Mesendoderm (in vitro differentiated cells): ENCODE data around the gene RIBC1.
A peak's percentile ranks its signal among the peaks of the same experiment; 100 is the strongest.
"Not testable (repeated sequence)": the region's sequence is repeated elsewhere in the genome, so short reads cannot be mapped to it uniquely, and the experiment has no call there.

Experiments
- DNase-seq: peaks from one replicate; pipeline ENCODE4 v3.0.0; 2013
- H2AK5ac ChIP-seq: 2 replicates; pipeline ENCODE4 v1.6.1; 2013; ENCODE audit warnings: low read length, inconsistent platforms
- H2BK120ac ChIP-seq: 2 replicates; pipeline ENCODE4 v1.6.1; 2013; ENCODE audit warnings: low read depth, mild to moderate bottlenecking, low read length, moderate library complexity, mixed read lengths
- H2BK15ac ChIP-seq: replicated peaks from 2 replicates; pipeline ENCODE4 v1.6.1; 2013; ENCODE audit warnings: low read depth, mild to moderate bottlenecking, moderate library complexity
- H2BK5ac ChIP-seq: 2 replicates; pipeline ENCODE4 v1.6.1; 2013; ENCODE audit warnings: low read length, inconsistent platforms
- H3K18ac ChIP-seq: 2 replicates; pipeline ENCODE4 v1.6.1; 2013; ENCODE audit warnings: mild to moderate bottlenecking, low read length, mixed read lengths
- H3K23ac ChIP-seq: one replicate; pipeline ENCODE4 v1.6.1; 2013; ENCODE audit warnings: low read length
- H3K27ac ChIP-seq: 2 replicates; pipeline ENCODE4 v1.5.1; 2013; ENCODE audit warnings: low read depth, mild to moderate bottlenecking, inconsistent platforms, low read length, moderate library complexity
- H3K27me3 ChIP-seq: 2 replicates; pipeline ENCODE4 v1.6.1; 2013; ENCODE audit warnings: low read length, control low read depth, mild to moderate bottlenecking, inconsistent platforms; ENCODE audit not compliant: insufficient read depth, poor library complexity
- H3K36me3 ChIP-seq: 2 replicates; pipeline ENCODE4 v1.6.1; 2013; ENCODE audit warnings: low read length, inconsistent platforms; ENCODE audit not compliant: control insufficient read depth, insufficient read depth
- H3K4ac ChIP-seq: one replicate; pipeline ENCODE4 v1.6.1; 2013; ENCODE audit warnings: low read depth, mild to moderate bottlenecking, low read length, moderate library complexity
- H3K4me1 ChIP-seq: 2 replicates; pipeline ENCODE4 v1.6.1; 2013; ENCODE audit warnings: low read depth, low read length, inconsistent platforms; ENCODE audit not compliant: control insufficient read depth
- H3K4me2 ChIP-seq: 2 replicates; pipeline ENCODE4 v1.6.1; 2013; ENCODE audit warnings: low read length
- H3K4me3 ChIP-seq: 2 replicates; pipeline ENCODE4 v1.5.1; 2013; ENCODE audit warnings: mild to moderate bottlenecking, low read length
- H3K56ac ChIP-seq: one replicate; pipeline ENCODE4 v1.6.1; 2013; ENCODE audit warnings: low read length
- H3K79me1 ChIP-seq: 2 replicates; pipeline ENCODE4 v1.6.1; 2013; ENCODE audit warnings: low read length, inconsistent platforms
- H3K79me2 ChIP-seq: 2 replicates; pipeline ENCODE4 v1.6.1; 2013; ENCODE audit warnings: mild to moderate bottlenecking, low read length; ENCODE audit not compliant: control insufficient read depth, insufficient read depth
- H3K9ac ChIP-seq: 2 replicates; pipeline ENCODE4 v1.6.1; 2013; ENCODE audit warnings: low read length, inconsistent platforms
- H4K5ac ChIP-seq: one replicate; pipeline ENCODE4 v1.6.1; 2013; ENCODE audit warnings: low read length
- H4K8ac ChIP-seq: one replicate; pipeline ENCODE4 v1.6.1; 2013; ENCODE audit warnings: low read depth, mild to moderate bottlenecking, control low read depth, low read length, moderate library complexity
- WGBS: extraction: QIAGEN DNeasy Blood & Tissue Kit; methylation state at CpG from one replicate; pipeline ENCODE4 v1.1.7; 2013; ENCODE audit warnings: low lambda C conversion rate, missing lambda C conversion rate; ENCODE audit not compliant: insufficient coverage; ENCODE audit errors: extremely low coverage; 5-methylcytosine and 5-hydroxymethylcytosine counted together

Gene RIBC1

GRCh38 chrX:53403535-53403934 is 19.1 kb upstream of the RIBC1 start:
- Histone ChIP-seq H3K23ac (no peak overlapping the region), H4K5ac (no peak overlapping the region), H2BK120ac (no peak overlapping the region), H3K9ac (no peak overlapping the region), H3K18ac (no peak overlapping the region), H3K4me3 (no peak overlapping the region), H3K79me2 (no peaks in the 10 kb centered on the region), H3K27ac (no peak overlapping the region), H3K56ac (no peak overlapping the region), H4K8ac (no peak overlapping the region), H3K27me3 (no peaks in the 10 kb centered on the region), H3K4me2 (no peak overlapping the region), H2BK15ac (no peak overlapping the region), H2BK5ac (no peak overlapping the region), H3K4ac (no peak overlapping the region), H3K36me3 (peaks cover 2% of the 10 kb centered on the region), H2AK5ac (no peak overlapping the region), H3K4me1 (no peaks in the 10 kb centered on the region), H3K79me1 (no peaks in the 10 kb centered on the region)
- 100% methylated on average over 5 of the region's 10 CpGs for WGBS
- DNase-seq = no peak

- Histone ChIP-seq H3K18ac (no peak overlapping the region), H2BK120ac (no peak overlapping the region), H4K8ac (no peak overlapping the region), H2AK5ac (no peak overlapping the region), H3K23ac (no peak overlapping the region), H3K4ac (no peak overlapping the region), H3K27me3 (no peaks in the 10 kb centered on the region), H3K79me2 (peaks cover 7% of the 10 kb centered on the region), H3K9ac (no peak overlapping the region), H3K4me3 (no peak overlapping the region), H2BK15ac (no peak overlapping the region), H3K79me1 (no peaks in the 10 kb centered on the region), H3K56ac (no peak overlapping the region), H3K4me2 (no peak overlapping the region), H4K5ac (no peak overlapping the region), H3K36me3 (peaks cover 11% of the 10 kb centered on the region), H3K4me1 (no peaks in the 10 kb centered on the region), H3K27ac (no peak overlapping the region), H2BK5ac (no peak overlapping the region)
- WGBS = no CpG with 5 or more reads among the region's 2 CpGs
- DNase-seq = no peak
These were observed 10.2 kb upstream of the RIBC1 start for GRCh38 chrX:53412446-53412845.

GRCh38 chrX:53420351-53420750 is 2.3 kb upstream of the RIBC1 start:
- no CpG with 5 or more reads among the region's 3 CpGs for WGBS
- not testable (repeated sequence) for H2BK5ac ChIP-seq, H3K4ac ChIP-seq, H3K9ac ChIP-seq, H3K27me3 ChIP-seq, H3K27ac ChIP-seq, H3K4me1 ChIP-seq, H3K56ac ChIP-seq, H3K23ac ChIP-seq, H3K4me2 ChIP-seq, H3K18ac ChIP-seq, H3K36me3 ChIP-seq, H3K4me3 ChIP-seq, H3K79me1 ChIP-seq, H4K8ac ChIP-seq, H2BK15ac ChIP-seq, H2AK5ac ChIP-seq, DNase-seq, H4K5ac ChIP-seq, H2BK120ac ChIP-seq
- peaks cover 30% of the 10 kb centered on the region for H3K79me2 ChIP-seq

GRCh38 chrX:53421125-53421524 is 1.5 kb upstream of the RIBC1 start:
- Histone ChIP-seq H2BK5ac (no peak overlapping the region), H4K5ac (no peak overlapping the region), H4K8ac (no peak overlapping the region), H3K27me3 (no peaks in the 10 kb centered on the region), H3K79me1 (no peaks in the 10 kb centered on the region), H2BK120ac (no peak overlapping the region), H2BK15ac (no peak overlapping the region), H3K56ac (peak overlapping the region; percentile 90), H3K4ac (no peak overlapping the region), H3K4me2 (peak overlapping the region; percentile 54), H3K23ac (no peak overlapping the region), H2AK5ac (no peak overlapping the region), H3K9ac (peak overlapping the region; percentile 90), H3K79me2 (peaks cover 30% of the 10 kb centered on the region), H3K4me1 (peaks cover 2% of the 10 kb centered on the region), H3K4me3 (peak overlapping the region; percentile 82), H3K36me3 (no peaks in the 10 kb centered on the region), H3K27ac (no peak overlapping the region), H3K18ac (no peak overlapping the region)
- no peak for DNase-seq
- no CpG with 5 or more reads among the region's 2 CpGs for WGBS

GRCh38 chrX:53421772-53422085 is 944 bp upstream of the RIBC1 start:
- peaks cover 30% of the 10 kb centered on the region for H3K79me2 ChIP-seq
- no CpG with 5 or more reads among the region's 15 CpGs for WGBS
- H3K18ac ChIP-seq = no peak overlapping the region
- no peak overlapping the region for H3K4ac ChIP-seq
- H3K36me3 ChIP-seq = no peaks in the 10 kb centered on the region
- H3K56ac ChIP-seq = peak overlapping the region; percentile 90
- no peaks in the 10 kb centered on the region for H3K79me1 ChIP-seq
- no peaks in the 10 kb centered on the region for H3K27me3 ChIP-seq
- H2BK5ac ChIP-seq = no peak overlapping the region
- H3K4me3 ChIP-seq = peak overlapping the region; percentile 82
- peak overlapping the region; percentile 90 for H3K9ac ChIP-seq
- peak overlapping the region; percentile 54 for H3K4me2 ChIP-seq
- H3K27ac ChIP-seq = peak overlapping the region; percentile 93
- H2BK120ac ChIP-seq = no peak overlapping the region
- peaks cover 2% of the 10 kb centered on the region for H3K4me1 ChIP-seq
- H4K5ac ChIP-seq = no peak overlapping the region
- DNase-seq = no peak
- no peak overlapping the region for H3K23ac ChIP-seq
- H4K8ac ChIP-seq = no peak overlapping the region
- H2BK15ac ChIP-seq = no peak overlapping the region
- no peak overlapping the region for H2AK5ac ChIP-seq

GRCh38 chrX:53422086-53422860 is 400 bp upstream of the RIBC1 start, which contains the start of gene SMC1A:
Gene SMC1A, minus strand, starts transcription at chrX:53422654. Its CDS starts 54 bp downstream, at chrX:53422600.
- no peak within 1 kb of the TSS for H2BK5ac ChIP-seq
- peak within 1 kb of the TSS; percentile 93 for H3K27ac ChIP-seq
- no peak within 1 kb of the TSS for H2AK5ac ChIP-seq
- no peak within 1 kb of the TSS for H4K8ac ChIP-seq
- peak within 1 kb of the TSS; percentile 82 for H3K4me3 ChIP-seq
- no peak within 1 kb of the TSS for H2BK15ac ChIP-seq
- no peaks in the 10 kb centered on the region for H3K36me3 ChIP-seq
- H3K9ac ChIP-seq = peak within 1 kb of the TSS; percentile 90
- H2BK120ac ChIP-seq = no peak within 1 kb of the TSS
- peak within 1 kb of the TSS; percentile 90 for H3K56ac ChIP-seq
- H3K79me2 ChIP-seq = peaks cover 30% of the 10 kb centered on the region
- no peak within 1 kb of the TSS for H3K23ac ChIP-seq
- H3K4me1 ChIP-seq = peaks cover 2% of the 10 kb centered on the region
- no CpG with 5 or more reads among the region's 75 CpGs for WGBS
- peak within 1 kb of the TSS; percentile 71 for H3K4me2 ChIP-seq
- no peak within 1 kb of the TSS for H3K4ac ChIP-seq
- H3K79me1 ChIP-seq = no peaks in the 10 kb centered on the region
- H3K27me3 ChIP-seq = no peaks in the 10 kb centered on the region
- no peak within 1 kb of the TSS for H4K5ac ChIP-seq
- peak; percentile 99 for DNase-seq
- H3K18ac ChIP-seq = peak within 1 kb of the TSS; percentile 19
